HCT116 (cell line): Measurements from ENCODE around the gene VSTM2B. TPM values are rescaled to one million over a fixed set of nuclear protein-coding genes. Genes with fewer than 3 reads are reported as not detected.

Source experiments
- ATAC-seq: fragments of 200-7000 bp; cut with Tn5 transposase; 2 replicates; pipeline ENCODE4 v1.9.1; 2020; ENCODE audit warnings: mild to moderate bottlenecking, moderate library complexity
- BruUV-seq: library from RNA; stranded (reverse); fragments of 400-500 nt; replicated peaks from 2 replicates; lab custom pipeline; 2021; lab: Mats Ljungman, UMichigan
- CTCF ChIA-PET: fragments of 300-600 bp; sonication (Branson Sonifier 250); formaldehyde crosslinking; loops from one replicate; lab custom pipeline; 2021; ENCODE audit warnings: antibody characterized with exemption; lab: Charles Lee
- POLR2A ChIA-PET: fragments of 300-600, 350-600 bp; sonication (Branson Sonifier 250); formaldehyde crosslinking; loops from one replicate; lab custom pipeline; 2021; ENCODE audit warnings: antibody characterized with exemption; lab: Charles Lee
- RAD21 ChIA-PET, 2 experiments: fragments of 300-600 bp; sonication (Branson Sonifier 250); formaldehyde crosslinking; loops; one replicate each; lab custom pipeline; 2023; ENCODE audit warnings: low total read pairs in 2 of 2; ENCODE audit not compliant: uncharacterized antibody in 2 of 2, unreplicated experiment in 2 of 2, low non-redundant PET in 1 of 2; lab: Charles Lee
- DNase-seq: peaks from one replicate; pipeline ENCODE4 v3.0.0-alpha.2; 2010; ENCODE audit warnings: low read depth, low spot score
- H2AFZ ChIP-seq: fragments of 200-600 bp; shearing (Covaris generic), sonication (generic); 2 replicates; pipeline ENCODE4 v1.6.1; 2017; ENCODE audit warnings: low read depth, mixed run types, mixed read lengths, antibody characterized with exemption, low read length; ENCODE audit not compliant: poor library complexity, severe bottlenecking
- H3K27ac ChIP-seq: 2 replicates; pipeline ENCODE4 v1.5.1; 2012; ENCODE audit warnings: low read depth, low read length
- H3K27me3 ChIP-seq: fragments of 200-600 bp; sonication (generic); 2 replicates; pipeline ENCODE4 v1.6.1; 2016; ENCODE audit warnings: mixed run types, low read length, mixed read lengths; ENCODE audit not compliant: insufficient read depth
- H3K36me3 ChIP-seq, 2 experiments: fragments of 200-500 bp in 1 of 2; fragments of 200-600 bp in 1 of 2; sonication (Bioruptor generic) in 1 of 2; sonication (generic) in 1 of 2; 2 replicates each; pipeline versions ENCODE4 v1.5.1 to v1.6.1; 2014 to 2016; ENCODE audit warnings: low read length in 2 of 2, inconsistent platforms in 1 of 2, mixed read lengths in 1 of 2, mixed run types in 1 of 2; ENCODE audit not compliant: insufficient read depth in 2 of 2, control insufficient read depth in 1 of 2
- H3K4me1 ChIP-seq, 2 experiments: fragments of 200-600 bp in 1 of 2; sonication (generic) in 1 of 2; 2 replicates each; pipeline versions ENCODE4 v1.5.1 to v1.6.1; 2012 to 2017; ENCODE audit warnings: low read length in 2 of 2, inconsistent platforms in 1 of 2, mild to moderate bottlenecking in 1 of 2, mixed read lengths in 1 of 2, mixed run types in 1 of 2, moderate library complexity in 1 of 2; ENCODE audit not compliant: insufficient read depth in 2 of 2, control insufficient read depth in 1 of 2
- H3K4me2 ChIP-seq: fragments of 200-600 bp; sonication (generic); 2 replicates; pipeline ENCODE4 v1.6.1; 2017; ENCODE audit warnings: mixed run types, low read length, mixed read lengths
- H3K4me3 ChIP-seq, 2 experiments: fragments of 200-600 bp in 1 of 2; sonication (generic) in 1 of 2; replicated peaks in 1 of 2; 2 replicates each; pipeline ENCODE4 v1.5.1; 2011 to 2016; ENCODE audit warnings: low read length in 2 of 2, control low read depth in 1 of 2, low read depth in 1 of 2, mild to moderate bottlenecking in 1 of 2, mixed read lengths in 1 of 2, mixed run types in 1 of 2
- H3K79me2 ChIP-seq: fragments of 200-600 bp; sonication (generic); 2 replicates; pipeline ENCODE4 v1.6.1; 2017; ENCODE audit warnings: mild to moderate bottlenecking, mixed run types, low read length, moderate library complexity, mixed read lengths; ENCODE audit not compliant: insufficient read depth
- H3K9ac ChIP-seq: fragments of 200-600 bp; sonication (generic); 2 replicates; pipeline ENCODE4 v1.6.1; 2016; ENCODE audit warnings: low read length, mixed read lengths
- H3K9me2 ChIP-seq: fragments of 200-600 bp; sonication (generic), shearing (Covaris generic); 2 replicates; pipeline ENCODE4 v1.6.1; 2017; ENCODE audit warnings: mixed run types, mild to moderate bottlenecking, moderate library complexity; ENCODE audit not compliant: insufficient read depth
- H3K9me3 ChIP-seq, 2 experiments: fragments of 200-500 bp in 1 of 2; fragments of 200-600 bp in 1 of 2; sonication (Bioruptor generic) in 1 of 2; sonication (generic) in 1 of 2; 2 replicates each; pipeline ENCODE4 v1.6.1; 2014 to 2017; ENCODE audit warnings: low read length in 2 of 2, mixed read lengths in 2 of 2, inconsistent platforms in 1 of 2, low read depth in 1 of 2, mild to moderate bottlenecking in 1 of 2, mixed run types in 1 of 2, moderate library complexity in 1 of 2; ENCODE audit not compliant: control insufficient read depth in 1 of 2, insufficient read depth in 1 of 2
- H4K20me1 ChIP-seq: fragments of 200-600 bp; sonication (generic), shearing (Covaris generic); 2 replicates; pipeline ENCODE4 v1.6.1; 2017; ENCODE audit warnings: mixed run types, mild to moderate bottlenecking, moderate library complexity; ENCODE audit not compliant: insufficient read depth
- CBX3 ChIP-seq: IDR thresholded peaks from 2 replicates; pipeline ENCODE4 v1.6.1; 2012; ENCODE audit warnings: low read depth
- EGR1 ChIP-seq: IDR thresholded peaks from 2 replicates; pipeline ENCODE4 v1.6.1; 2012; ENCODE audit warnings: low read depth
- ELF1 ChIP-seq: IDR thresholded peaks from 2 replicates; pipeline ENCODE4 v1.6.1; 2012; ENCODE audit warnings: low read depth, borderline replicate concordance
- EZH2 ChIP-seq: fragments of 200-600 bp; sonication (generic); IDR thresholded peaks from 2 replicates; pipeline ENCODE4 v1.6.1; 2017; ENCODE audit warnings: antibody characterized with exemption, mixed run types
- EZH2phosphoT487 ChIP-seq: fragments of 200-600 bp; IDR thresholded peaks from 2 replicates; pipeline ENCODE4 v1.6.1; 2018; ENCODE audit warnings: antibody characterized with exemption, borderline replicate concordance
- FOSL1 ChIP-seq: IDR thresholded peaks from 2 replicates; pipeline ENCODE4 v1.6.1; 2012; ENCODE audit warnings: low read depth
- POLR2AphosphoS5 ChIP-seq: IDR thresholded peaks from 2 replicates; pipeline ENCODE4 v1.6.1; 2011; ENCODE audit warnings: mild to moderate bottlenecking, low read depth, low read length, moderate library complexity
- SIN3A ChIP-seq: IDR thresholded peaks from 2 replicates; pipeline ENCODE4 v1.6.1; 2012; ENCODE audit warnings: low read depth
- SP1 ChIP-seq: IDR thresholded peaks from 2 replicates; pipeline ENCODE4 v1.6.1; 2012; ENCODE audit warnings: low read depth
- SRF ChIP-seq: IDR thresholded peaks from 2 replicates; pipeline ENCODE4 v1.6.1; 2012; ENCODE audit warnings: low read depth
- TCF7L2 ChIP-seq: IDR thresholded peaks from 2 replicates; pipeline ENCODE4 v1.7.0; 2011; ENCODE audit warnings: borderline replicate concordance, inconsistent platforms; ENCODE audit not compliant: insufficient read depth, insufficient read length; ENCODE audit errors: extremely low read depth
- ZFX ChIP-seq: fragments of 450-650 bp; IDR thresholded peaks from 2 replicates; pipeline ENCODE4 v1.6.1; 2017
- ZNF274 ChIP-seq: fragments of 200-500 bp; sonication (Bioruptor generic); IDR thresholded peaks from 2 replicates; pipeline ENCODE4 v1.6.1; 2014; ENCODE audit warnings: mild to moderate bottlenecking, low read depth, low read length, inconsistent platforms
- intact Hi-C: fragments of 100-400 bp; cut with micrococcal nuclease; formaldehyde crosslinking; loops from 2 replicates; pipeline ENCODE4 v1.10.0; 2022
- total RNA-seq: library from RNA; stranded (reverse); gene quantifications from one replicate; pipeline ENCODE4 v1.2.1, GENCODE V29; 2021; ENCODE audit not compliant: unreplicated experiment
- TF ChIP-seq, protein P1 (sequence below): IDR thresholded peaks from 2 replicates; pipeline ENCODE4 v1.6.1; 2012; ENCODE audit warnings: low read depth

Gene VSTM2B
- total RNA-seq, 1 experiment from 2014 or later, result not detected

DNA sequence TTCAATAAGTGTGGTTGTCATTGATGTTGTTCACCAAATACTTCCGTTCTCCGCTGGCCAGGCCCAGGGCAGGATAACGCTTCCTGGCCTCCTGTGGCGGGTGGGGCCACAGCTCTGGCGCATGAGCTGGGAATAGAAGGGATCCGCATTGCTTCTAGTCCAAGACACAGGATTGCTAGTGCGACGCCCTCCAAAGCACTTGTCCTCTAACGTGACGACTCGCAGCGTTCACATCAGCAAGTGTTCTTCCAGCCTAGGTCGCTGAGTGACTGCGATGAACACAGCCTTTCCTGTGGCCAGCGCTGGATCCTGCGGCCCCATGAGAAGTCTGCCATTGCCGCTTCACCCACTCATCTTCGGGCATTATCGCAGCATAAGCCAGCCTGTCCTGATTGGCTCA lies 39.4 kb downstream of the VSTM2B start:
- no TSS peak for BruUV-seq
- Histone ChIP-seq H3K9me3 (no peaks in the 10 kb centered on the region), H3K79me2 (no peaks in the 10 kb centered on the region), H3K4me3 (no peak overlapping the region), H4K20me1 (no peaks in the 10 kb centered on the region), H3K9ac (no peak overlapping the region), H3K27ac (no peak overlapping the region), H2AFZ (no peak overlapping the region), H3K4me2 (no peak overlapping the region), H3K27me3 (peaks cover 44% of the 10 kb centered on the region), H3K4me1 (no peaks in the 10 kb centered on the region), H3K36me3 (no peaks in the 10 kb centered on the region), H3K9me2 (no peaks in the 10 kb centered on the region)
- ATAC-seq (no peak), DNase-seq (no peak)
- intact Hi-C loops, result no loop called here
- ChIA-PET RAD21 (no interaction called here), CTCF (no interaction called here), POLR2A (no interaction called here)
- TF ChIP-seq SP1, result no peak
- TF ChIP-seq TCF7L2, result no peak
- TF ChIP-seq ELF1, result no peak
- TF ChIP-seq ZFX, result no peak
- TF ChIP-seq, protein P1, sequence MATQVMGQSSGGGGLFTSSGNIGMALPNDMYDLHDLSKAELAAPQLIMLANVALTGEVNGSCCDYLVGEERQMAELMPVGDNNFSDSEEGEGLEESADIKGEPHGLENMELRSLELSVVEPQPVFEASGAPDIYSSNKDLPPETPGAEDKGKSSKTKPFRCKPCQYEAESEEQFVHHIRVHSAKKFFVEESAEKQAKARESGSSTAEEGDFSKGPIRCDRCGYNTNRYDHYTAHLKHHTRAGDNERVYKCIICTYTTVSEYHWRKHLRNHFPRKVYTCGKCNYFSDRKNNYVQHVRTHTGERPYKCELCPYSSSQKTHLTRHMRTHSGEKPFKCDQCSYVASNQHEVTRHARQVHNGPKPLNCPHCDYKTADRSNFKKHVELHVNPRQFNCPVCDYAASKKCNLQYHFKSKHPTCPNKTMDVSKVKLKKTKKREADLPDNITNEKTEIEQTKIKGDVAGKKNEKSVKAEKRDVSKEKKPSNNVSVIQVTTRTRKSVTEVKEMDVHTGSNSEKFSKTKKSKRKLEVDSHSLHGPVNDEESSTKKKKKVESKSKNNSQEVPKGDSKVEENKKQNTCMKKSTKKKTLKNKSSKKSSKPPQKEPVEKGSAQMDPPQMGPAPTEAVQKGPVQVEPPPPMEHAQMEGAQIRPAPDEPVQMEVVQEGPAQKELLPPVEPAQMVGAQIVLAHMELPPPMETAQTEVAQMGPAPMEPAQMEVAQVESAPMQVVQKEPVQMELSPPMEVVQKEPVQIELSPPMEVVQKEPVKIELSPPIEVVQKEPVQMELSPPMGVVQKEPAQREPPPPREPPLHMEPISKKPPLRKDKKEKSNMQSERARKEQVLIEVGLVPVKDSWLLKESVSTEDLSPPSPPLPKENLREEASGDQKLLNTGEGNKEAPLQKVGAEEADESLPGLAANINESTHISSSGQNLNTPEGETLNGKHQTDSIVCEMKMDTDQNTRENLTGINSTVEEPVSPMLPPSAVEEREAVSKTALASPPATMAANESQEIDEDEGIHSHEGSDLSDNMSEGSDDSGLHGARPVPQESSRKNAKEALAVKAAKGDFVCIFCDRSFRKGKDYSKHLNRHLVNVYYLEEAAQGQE, result no peak
- no peak for TF ChIP-seq FOSL1
- no peak for TF ChIP-seq CBX3
- TF ChIP-seq ZNF274, result no peak
- no peak for TF ChIP-seq EZH2phosphoT487
- no peak for TF ChIP-seq EZH2
- TF ChIP-seq SIN3A, result no peak
- no peak for TF ChIP-seq SRF
- no peak for TF ChIP-seq EGR1
- no peak for TF ChIP-seq POLR2AphosphoS5
